Neural cell (in vitro differentiated cells): ENCODE measurements around the gene TRPM4. TPM values are rescaled to one million over a fixed set of nuclear protein-coding genes. Genes with fewer than 3 reads are reported as not detected.

Experiments used
- H2AFZ ChIP-seq: fragments of 200-600, 300-800 bp; sonication (generic), shearing (Covaris generic); 2 replicates; pipeline ENCODE4 v1.6.0; 2014; ENCODE audit warnings: low read depth, mild to moderate bottlenecking, antibody characterized with exemption, low read length, moderate library complexity
- H3F3A ChIP-seq: fragments of 200-600 bp; shearing (Covaris generic); 2 replicates; pipeline ENCODE4 v1.6.1; 2016; ENCODE audit warnings: mild to moderate bottlenecking, moderate library complexity, mixed read lengths, antibody characterized with exemption, low read length; ENCODE audit not compliant: insufficient read depth, poor library complexity, severe bottlenecking
- H3K27ac ChIP-seq: fragments of 200-600, 300-800 bp; sonication (generic), shearing (Covaris generic); 2 replicates; pipeline ENCODE4 v1.5.1; 2014; ENCODE audit warnings: mild to moderate bottlenecking, low read length, moderate library complexity
- H3K27me3 ChIP-seq: fragments of 300-800, 200-600 bp; sonication (generic), shearing (Covaris generic); 2 replicates; pipeline ENCODE4 v1.6.0; 2014; ENCODE audit warnings: mild to moderate bottlenecking, low read depth, low read length, moderate library complexity; ENCODE audit not compliant: insufficient read depth
- H3K36me3 ChIP-seq: fragments of 300-800, 200-600 bp; sonication (generic), shearing (Covaris generic); 2 replicates; pipeline ENCODE4 v1.5.1; 2014; ENCODE audit warnings: mild to moderate bottlenecking, antibody characterized with exemption, low read length, moderate library complexity; ENCODE audit not compliant: insufficient read depth
- H3K4me2 ChIP-seq: fragments of 300-800, 200-600 bp; sonication (generic), shearing (Covaris generic); 2 replicates; pipeline ENCODE4 v1.6.0; 2014; ENCODE audit warnings: mild to moderate bottlenecking, low read length
- H3K4me3 ChIP-seq: fragments of 300-800, 200-600 bp; sonication (generic), shearing (Covaris generic); 2 replicates; pipeline ENCODE4 v1.5.1; 2014; ENCODE audit warnings: mild to moderate bottlenecking, low read length, moderate library complexity
- H3K79me2 ChIP-seq: fragments of 200-600 bp; shearing (Covaris generic); replicated peaks from 2 replicates; pipeline ENCODE4 v1.6.0; 2014; ENCODE audit warnings: mild to moderate bottlenecking, low read length, moderate library complexity; ENCODE audit not compliant: insufficient read depth
- H3K9ac ChIP-seq: fragments of 300-800, 200-600 bp; sonication (generic), shearing (Covaris generic); 2 replicates; pipeline ENCODE4 v1.6.1; 2016; ENCODE audit warnings: mild to moderate bottlenecking, low read length, mixed read lengths
- H3K9me2 ChIP-seq: fragments of 200-600 bp; shearing (Covaris generic); 2 replicates; pipeline ENCODE4 v1.6.1; 2016; ENCODE audit warnings: mild to moderate bottlenecking, low read length, mixed read lengths; ENCODE audit not compliant: insufficient read depth
- H3K9me3 ChIP-seq: fragments of 200-600, 300-800 bp; sonication (generic), shearing (Covaris generic); 2 replicates; pipeline ENCODE4 v1.6.1; 2016; ENCODE audit warnings: mild to moderate bottlenecking, mixed run types, low read length, moderate library complexity, mixed read lengths
- H4K20me1 ChIP-seq: fragments of 200-600 bp; shearing (Covaris generic); 2 replicates; pipeline ENCODE4 v1.6.1; 2016; ENCODE audit warnings: mild to moderate bottlenecking, mixed run types; ENCODE audit not compliant: insufficient read depth
- CTCF ChIP-seq: fragments of 450-650 bp; IDR thresholded peaks from 2 replicates; pipeline ENCODE4 v1.5.1; 2014; ENCODE audit warnings: antibody characterized with exemption, mild to moderate bottlenecking, moderate library complexity; ENCODE audit not compliant: poor library complexity, severe bottlenecking
- EP300 ChIP-seq: fragments of 450-650 bp; conservative IDR thresholded peaks from 2 replicates; pipeline ENCODE4 v1.6.1; 2014; ENCODE audit warnings: antibody characterized with exemption, mild to moderate bottlenecking, moderate library complexity; ENCODE audit not compliant: poor library complexity, severe bottlenecking
- EZH2 ChIP-seq: fragments of 200-600, 300-800 bp; shearing (Covaris generic), sonication (generic); IDR thresholded peaks from 2 replicates; pipeline ENCODE4 v1.6.1; 2014; ENCODE audit warnings: antibody characterized with exemption, low read length, borderline replicate concordance, mild to moderate bottlenecking; ENCODE audit not compliant: insufficient read depth, poor library complexity, severe bottlenecking
- MXI1 ChIP-seq: fragments of 450-650 bp; conservative IDR thresholded peaks from 2 replicates; pipeline ENCODE4 v1.6.1; 2014; ENCODE audit warnings: antibody characterized with exemption, mild to moderate bottlenecking; ENCODE audit not compliant: poor library complexity, severe bottlenecking
- POLR2AphosphoS5 ChIP-seq: IDR thresholded peaks from 2 replicates; pipeline ENCODE4 v1.6.1; 2012
- RAD21 ChIP-seq: fragments of 450-650 bp; conservative IDR thresholded peaks from 2 replicates; pipeline ENCODE4 v1.6.1; 2014; ENCODE audit warnings: antibody characterized with exemption, mild to moderate bottlenecking, moderate library complexity
- REST ChIP-seq: IDR thresholded peaks from 2 replicates; pipeline ENCODE4 v1.6.1; 2012; ENCODE audit warnings: borderline replicate concordance
- SMC3 ChIP-seq: fragments of 450-650 bp; conservative IDR thresholded peaks from 2 replicates; pipeline ENCODE4 v1.6.1; 2014; ENCODE audit warnings: antibody characterized with exemption, mild to moderate bottlenecking, moderate library complexity; ENCODE audit not compliant: poor library complexity
- TAF1 ChIP-seq: IDR thresholded peaks from 2 replicates; pipeline ENCODE4 v1.6.1; 2012; ENCODE audit warnings: low read depth
- polyA plus RNA-seq: library from polyadenylated mRNA; depleted of rRNA; stranded (reverse); fragments of >200 nt; gene quantifications from 2 replicates; pipeline ENCODE4 v1.2.3, GENCODE V29; 2014

The TRPM4 gene
- polyA plus RNA-seq, 1 donor from 2014 or later: 42.5 TPM

- TF ChIP-seq RAD21 (no peak), REST (no peak), EZH2 (no peak), TAF1 (no peak), POLR2AphosphoS5 (no peak), EP300 (no peak), MXI1 (no peak), SMC3 (no peak), CTCF (no peak)
- Histone ChIP-seq H3K27ac (no peak overlapping the region), H2AFZ (no peak overlapping the region), H3K36me3 (no peaks in the 10 kb centered on the region), H3K79me2 (no peaks in the 10 kb centered on the region), H3K9me3 (no peaks in the 10 kb centered on the region), H3F3A (no peaks in the 10 kb centered on the region), H3K27me3 (no peaks in the 10 kb centered on the region), H3K4me3 (no peak overlapping the region), H3K9ac (no peak overlapping the region), H3K9me2 (no peaks in the 10 kb centered on the region), H3K4me2 (no peak overlapping the region), H4K20me1 (no peaks in the 10 kb centered on the region)
These were observed 73.8 kb downstream of the TRPM4 start for GRCh38 chr19:49231389-49231788.

- TF ChIP-seq EZH2 (no peak), TAF1 (no peak), RAD21 (no peak), REST (no peak), POLR2AphosphoS5 (no peak), MXI1 (no peak), EP300 (no peak), SMC3 (no peak), CTCF (no peak)
- Histone ChIP-seq H3K9ac (no peak overlapping the region), H3K9me3 (no peaks in the 10 kb centered on the region), H3K36me3 (no peaks in the 10 kb centered on the region), H3F3A (no peaks in the 10 kb centered on the region), H3K9me2 (no peaks in the 10 kb centered on the region), H3K79me2 (no peaks in the 10 kb centered on the region), H3K27me3 (no peaks in the 10 kb centered on the region), H3K4me3 (no peak overlapping the region), H3K4me2 (no peak overlapping the region), H4K20me1 (no peaks in the 10 kb centered on the region), H2AFZ (no peak overlapping the region), H3K27ac (no peak overlapping the region)
These were observed 74.2 kb downstream of the TRPM4 start for GRCh38 chr19:49231804-49232203.
